Ureter (tissue), 1 donor: ENCODE results near the gene TBC1D22A. TPM values are rescaled to one million over a fixed set of nuclear protein-coding genes. Genes with fewer than 3 reads are reported as not detected.

Experiments
- DNase-seq: peaks from one replicate; pipeline ENCODE4 v3.0.0-alpha.2; 2020; ENCODE audit warnings: low spot score
- total RNA-seq: library from RNA; stranded (reverse); gene quantifications from one replicate; pipeline ENCODE4 v1.2.4, GENCODE V29; 2023
- donor health status: DM: yes; HTN: yes; CAD: no.

Gene TBC1D22A
- total RNA-seq, 1 donor from 2014 or later = 32.6 TPM

DNA sequence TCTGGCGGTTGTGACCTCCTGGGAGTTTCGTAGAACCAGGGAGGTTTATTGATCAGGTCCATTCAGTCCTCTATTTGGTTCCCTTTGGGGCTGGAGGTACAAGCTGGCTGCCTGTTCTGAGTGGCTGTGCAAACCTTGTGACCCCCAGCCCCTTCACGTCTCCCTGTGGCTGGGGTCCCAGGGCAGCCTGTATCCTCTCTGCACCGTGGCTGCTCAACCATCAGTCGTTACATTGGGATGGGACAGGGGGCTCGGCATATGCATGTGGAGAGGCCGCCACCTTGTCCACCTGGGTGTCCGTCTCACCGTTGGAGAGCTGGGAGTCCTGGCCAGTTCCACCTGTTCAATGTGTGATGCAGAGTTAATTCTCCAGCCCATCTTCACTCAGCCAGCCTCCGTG, 195.7 kb downstream of the TBC1D22A start:
- DNase-seq = no peak

DNA sequence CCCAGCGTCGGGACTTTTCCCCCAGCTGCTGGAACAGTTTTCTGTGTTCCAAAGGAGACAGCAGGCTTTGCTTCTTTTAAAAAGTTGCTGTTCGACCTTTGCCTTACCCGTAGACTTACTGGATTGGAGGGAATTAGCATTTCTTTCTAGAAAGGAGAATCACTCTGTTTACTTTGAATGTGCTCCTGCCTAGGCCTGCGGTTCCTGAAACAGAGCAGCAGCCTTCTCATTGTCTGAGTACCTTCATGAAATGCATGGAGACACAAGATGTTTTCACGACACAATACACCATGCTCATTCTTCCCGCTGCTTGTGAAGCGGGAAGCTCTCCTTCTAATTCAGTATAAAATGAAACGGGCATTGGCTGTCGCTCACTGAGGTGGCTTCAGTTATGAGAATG, 196.2 kb downstream of the TBC1D22A start:
- no peak for DNase-seq

DNA sequence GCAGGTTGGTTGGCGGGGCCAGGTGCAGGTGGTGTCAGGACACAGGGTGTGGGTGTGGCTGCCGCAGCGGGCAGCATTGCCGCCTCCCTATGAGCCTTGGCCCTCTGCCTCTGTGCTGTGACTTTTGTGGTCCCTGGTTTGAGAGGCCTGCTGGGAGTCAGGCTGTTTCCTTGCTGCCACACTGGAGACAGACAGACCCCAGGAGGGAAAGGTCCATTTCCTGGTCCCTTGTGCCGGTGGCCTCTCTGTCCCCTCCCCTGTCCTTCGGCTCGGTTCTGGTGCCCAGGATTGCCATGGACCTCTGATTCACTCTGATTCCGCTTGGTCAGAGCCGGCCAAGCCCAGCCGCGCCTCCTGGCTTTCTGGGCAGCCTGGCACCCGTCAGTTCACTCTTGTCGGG, 196.9 kb downstream of the TBC1D22A start:
- no peak for DNase-seq

DNA sequence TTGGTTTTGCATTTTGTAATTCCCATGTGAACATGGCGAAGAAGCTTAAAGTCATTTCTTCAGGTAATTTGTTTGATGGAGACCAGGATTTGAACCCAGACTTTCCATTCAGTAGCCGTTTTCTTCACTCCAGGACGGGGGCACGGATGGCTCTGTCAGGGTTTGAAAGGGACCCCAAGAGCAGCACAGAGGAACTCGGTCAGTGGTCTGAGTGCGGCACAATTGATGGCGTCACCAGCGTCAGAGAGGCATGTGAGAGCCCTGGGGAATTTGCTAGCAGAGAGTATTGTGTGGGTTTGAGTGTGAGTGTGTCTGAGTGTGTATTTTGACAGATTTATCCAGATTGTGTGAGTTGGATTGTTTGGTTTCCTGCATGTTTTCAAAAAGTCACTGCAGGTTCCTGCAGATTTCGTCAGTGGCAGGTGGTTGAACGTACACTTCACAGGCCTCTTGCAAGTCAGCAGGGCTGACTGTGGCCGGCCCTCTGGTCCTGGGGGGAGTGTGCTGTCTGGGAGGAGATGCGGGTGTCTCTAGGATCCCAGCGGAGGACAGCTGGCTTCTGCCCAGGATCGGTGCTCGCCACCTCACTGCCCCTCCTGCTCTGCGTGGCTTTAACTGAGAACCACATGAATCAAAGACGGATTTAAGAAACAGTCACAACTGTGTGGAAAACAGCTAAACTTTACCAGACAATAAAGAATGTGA, 199.3 kb downstream of the TBC1D22A start:
- no peak for DNase-seq

DNA sequence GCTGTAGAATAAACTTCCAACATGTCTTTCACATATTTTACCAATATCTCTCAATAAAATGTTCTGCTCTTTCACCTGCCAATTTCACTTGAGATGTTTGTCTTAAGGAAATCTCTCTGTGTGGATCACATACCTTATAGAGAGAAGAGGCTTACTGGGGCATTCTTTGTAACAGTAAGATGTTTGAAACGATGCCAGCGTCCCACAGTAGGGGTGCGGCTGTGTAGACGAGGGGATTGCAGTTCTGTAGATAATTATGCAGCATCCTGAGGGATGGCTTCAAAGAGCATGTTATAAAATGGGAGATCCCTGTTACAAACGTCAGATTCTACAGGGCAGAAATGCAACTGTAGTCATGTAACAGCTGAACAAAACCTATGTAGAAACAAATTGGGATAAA, 200.0 kb downstream of the TBC1D22A start:
- no peak for DNase-seq

DNA sequence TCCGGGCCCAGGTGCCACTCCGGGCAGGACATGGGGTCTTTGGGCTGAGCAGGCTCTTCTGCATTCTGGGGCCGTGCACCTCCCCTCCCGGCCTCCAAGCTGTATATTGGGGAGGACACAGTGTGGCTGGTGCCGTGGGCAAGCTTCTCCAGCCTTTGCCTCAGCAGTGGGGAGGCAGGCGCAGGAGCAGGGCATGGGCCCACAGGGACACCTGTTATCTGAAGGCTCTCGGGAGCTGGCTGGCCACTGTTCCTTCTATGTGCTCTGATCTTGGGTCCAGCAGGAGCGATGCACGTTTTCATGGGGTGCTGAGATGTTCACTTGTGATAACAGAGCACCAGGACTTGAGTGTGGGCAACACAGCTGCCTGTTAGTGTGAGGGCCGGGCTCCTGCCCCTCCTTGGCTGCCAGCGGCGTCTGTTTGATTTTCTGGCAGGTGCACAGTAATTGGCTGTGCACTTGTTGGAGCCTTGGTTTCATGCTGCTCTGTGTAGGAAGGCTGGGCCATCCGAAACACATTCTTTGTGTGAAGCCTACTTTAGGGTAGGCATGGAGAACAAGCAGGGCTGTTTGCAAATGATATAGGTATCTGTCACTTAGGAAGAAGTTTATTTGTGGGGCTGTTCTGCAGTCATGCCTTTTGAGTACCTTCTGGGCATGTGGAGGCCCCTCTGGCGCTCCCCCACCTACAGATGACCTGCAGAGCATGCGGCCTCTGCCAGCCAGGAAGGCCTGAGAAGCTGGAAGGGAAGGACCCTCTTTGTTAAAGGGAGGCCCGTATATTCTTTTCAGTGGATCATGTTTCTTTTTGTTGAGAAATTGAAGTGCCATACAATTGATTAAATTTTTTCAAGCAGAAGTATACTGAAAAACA, 201.5 kb downstream of the TBC1D22A start:
- DNase-seq = no peak

DNA sequence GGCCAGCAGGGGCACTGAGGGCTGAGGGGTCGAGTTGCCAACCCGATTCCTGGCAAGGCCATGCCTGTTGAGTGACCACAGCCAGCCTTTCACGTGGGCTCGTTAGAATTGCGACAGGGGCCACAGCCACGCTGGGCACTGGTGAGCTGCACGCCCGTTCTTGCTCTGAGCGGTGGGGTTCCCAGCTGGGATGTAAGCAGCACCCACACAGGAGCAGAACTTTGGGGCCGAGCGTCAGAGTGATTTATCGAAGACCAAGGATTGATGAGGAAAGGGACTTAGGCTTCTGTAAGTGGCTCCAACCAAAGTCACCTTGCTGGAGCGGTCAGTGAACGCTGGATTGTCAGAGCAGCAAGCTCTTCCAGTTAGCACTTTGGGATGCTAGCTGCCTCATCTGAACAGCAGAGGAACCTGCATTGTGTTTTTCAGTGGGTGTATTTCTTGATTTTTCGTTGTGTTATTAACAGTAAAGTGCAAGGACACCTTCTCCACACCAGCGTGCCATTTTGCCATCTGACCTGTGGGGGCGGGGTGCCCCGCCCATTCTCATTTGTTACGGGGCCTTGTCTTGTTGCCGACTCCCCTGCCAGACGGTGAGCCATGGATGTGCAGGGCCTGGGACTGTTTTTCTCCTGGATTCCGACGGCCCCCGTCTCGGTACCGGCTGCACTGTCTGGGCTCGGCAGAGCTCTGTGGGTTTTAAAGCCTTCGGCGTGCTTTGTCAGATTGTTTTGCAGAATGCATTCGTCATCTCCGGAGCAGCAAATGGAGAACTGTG, 202.5 kb downstream of the TBC1D22A start:
- DNase-seq = no peak

DNA sequence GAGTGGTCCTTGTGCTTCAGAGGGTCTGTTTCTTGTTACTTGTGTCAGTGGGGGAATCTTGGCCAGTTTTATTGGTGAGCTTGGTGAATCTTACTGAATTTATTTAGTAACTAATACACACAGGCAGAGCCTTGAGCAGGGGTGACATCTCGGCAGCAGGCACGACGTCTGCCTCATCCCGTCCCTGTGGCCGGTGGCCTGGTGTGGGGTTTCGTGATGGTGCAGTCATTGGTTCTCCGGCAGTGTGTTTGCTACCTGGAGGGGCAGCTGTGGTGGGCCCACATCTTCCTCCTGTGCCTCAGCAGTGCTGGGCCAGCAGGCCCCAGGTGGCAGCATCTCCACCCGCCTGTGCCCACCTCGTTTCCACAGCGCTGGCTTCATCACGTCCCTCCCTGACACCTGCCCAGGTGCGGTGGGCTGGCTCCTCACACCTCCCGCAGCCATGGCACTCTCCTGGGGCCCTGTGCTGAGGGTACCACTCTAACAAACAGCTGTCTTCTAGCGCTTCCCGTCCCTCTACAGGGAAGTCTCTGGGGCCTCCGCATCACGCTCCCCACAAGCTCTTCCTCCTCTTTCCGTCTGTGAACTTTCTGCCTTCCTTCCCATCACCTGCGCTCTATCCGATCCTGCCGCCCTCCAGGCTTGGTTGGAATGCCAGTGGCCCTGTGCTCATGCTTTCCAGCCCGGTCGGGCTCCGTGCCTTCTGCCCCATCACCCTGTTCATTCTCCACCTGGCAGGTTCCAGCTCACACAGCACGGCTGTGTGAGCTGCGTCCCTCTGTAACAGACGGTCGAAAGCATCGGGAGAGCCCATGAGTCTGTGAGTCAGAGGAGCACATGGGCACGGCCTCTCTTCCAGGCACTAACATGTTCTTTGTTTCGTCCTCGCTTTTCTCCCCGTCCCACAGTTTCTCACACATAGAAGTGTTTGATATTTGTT, 203.4 kb downstream of the TBC1D22A start:
- DNase-seq = no peak

DNA sequence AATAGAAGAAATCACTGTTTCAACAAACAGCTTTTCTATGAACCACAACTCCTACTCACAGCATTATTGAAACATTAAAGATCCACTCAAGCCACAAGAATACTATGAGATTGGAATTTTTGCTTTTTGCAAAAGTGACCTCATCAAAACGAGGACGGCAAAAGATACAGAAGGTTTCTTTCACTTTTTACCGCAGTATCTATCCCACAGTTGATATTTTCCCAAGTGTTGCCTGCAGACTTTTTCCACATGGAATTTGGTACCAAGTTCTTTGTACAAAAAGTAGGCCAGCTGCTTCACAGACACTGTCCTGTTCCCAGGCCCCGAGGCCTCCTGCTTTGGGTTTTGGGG, 204.0 kb downstream of the TBC1D22A start:
- DNase-seq = no peak

DNA sequence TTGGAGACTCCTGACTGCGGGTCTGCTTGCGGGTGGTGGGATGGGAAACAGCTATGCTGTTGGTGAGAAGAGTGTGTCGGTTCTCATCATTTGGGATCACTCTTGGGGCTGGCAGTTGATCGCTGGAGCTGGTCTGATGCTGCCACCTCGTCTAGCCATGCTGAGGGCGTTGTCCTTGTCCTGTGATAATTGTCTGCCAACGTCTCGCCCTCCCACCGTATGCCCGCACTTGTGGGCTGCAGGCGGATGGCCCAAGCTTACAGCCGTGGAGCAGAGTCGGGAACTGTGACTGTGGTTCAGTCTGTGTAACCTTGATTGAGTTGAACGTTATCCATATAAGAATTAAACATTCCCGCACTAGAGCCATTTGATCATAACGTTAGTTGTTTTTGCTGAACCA, 204.4 kb downstream of the TBC1D22A start:
- DNase-seq = no peak

DNA sequence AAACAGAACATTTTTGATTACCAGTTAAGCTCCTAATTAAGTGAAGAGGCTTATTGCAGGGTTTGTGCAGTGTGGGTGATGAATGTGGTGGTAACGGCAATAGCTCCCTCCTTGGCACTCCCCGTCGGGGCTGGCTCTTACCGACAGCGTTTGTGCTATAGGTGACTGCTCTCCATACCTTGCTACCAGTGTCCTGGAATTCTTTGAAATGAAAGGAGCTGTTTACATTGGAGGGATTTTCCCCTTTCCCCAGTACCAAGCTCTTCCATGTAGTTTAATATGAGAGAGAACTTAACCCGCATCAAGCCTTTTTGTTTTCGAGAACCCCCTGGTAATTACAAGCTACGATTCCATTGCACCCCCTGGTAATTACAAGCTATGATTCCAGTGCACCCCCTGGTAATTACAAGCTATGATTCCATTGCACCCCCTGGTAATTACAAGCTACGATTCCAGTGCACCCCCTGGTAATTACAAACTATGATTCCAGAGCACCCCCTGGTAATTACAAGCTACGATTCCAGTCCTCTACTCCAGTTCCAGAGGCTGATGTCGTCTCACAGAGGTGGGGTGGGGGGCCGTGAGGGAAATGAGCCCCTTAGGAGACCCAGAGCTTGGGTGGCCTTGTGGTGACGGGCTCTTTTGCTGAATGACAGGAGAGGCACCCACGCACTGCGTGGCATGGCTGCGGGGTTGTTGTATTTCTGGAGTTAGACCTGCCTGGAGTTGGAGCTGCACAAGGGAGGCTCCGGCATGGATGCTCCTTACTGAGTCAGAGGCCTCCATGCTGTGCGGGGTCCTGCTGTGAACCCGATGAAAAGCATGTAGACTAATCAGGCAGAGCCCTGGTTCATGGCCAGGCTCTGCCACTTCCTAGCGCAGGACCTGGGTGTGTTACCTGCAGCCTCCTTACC, 205.3 kb downstream of the TBC1D22A start:
- DNase-seq = no peak

DNA sequence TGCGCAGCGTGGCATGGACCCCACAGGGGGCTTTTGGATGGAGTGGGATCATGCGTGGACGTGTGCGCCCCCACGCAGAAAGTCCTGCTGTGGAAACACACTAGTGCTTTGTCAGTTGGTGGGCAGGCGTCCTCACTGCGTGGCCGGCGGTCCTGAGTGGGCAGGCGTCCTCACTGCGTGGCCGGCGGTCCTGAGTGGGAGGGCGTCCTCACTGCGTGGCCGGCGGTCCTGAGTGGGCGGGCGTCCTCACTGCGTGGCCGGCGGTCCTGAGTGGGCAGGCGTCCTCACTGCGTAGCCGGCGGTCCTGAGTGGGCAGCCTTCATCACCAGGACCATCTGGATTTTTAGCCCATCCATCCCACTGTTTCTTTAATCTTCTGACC, 205.9 kb downstream of the TBC1D22A start:
- DNase-seq = no peak

DNA sequence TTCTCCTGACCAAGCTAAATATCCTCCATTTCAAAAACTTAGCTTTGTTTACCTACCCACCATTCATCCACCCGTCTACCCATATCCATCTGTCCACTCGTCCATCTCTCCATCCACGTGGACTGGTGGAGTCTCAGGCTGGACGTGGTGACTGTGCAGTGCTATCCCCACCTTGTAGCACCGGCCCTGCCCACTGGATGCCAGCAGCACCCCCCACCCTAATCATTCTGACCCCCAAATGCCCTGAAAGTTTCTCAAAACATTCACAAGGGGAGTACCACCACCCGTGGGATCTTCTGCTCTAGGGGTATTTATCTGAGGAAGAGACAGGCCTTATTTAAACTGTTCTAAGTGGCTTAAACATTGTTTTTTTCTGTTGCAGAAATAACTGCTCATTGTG, 206.4 kb downstream of the TBC1D22A start:
- no peak for DNase-seq

DNA sequence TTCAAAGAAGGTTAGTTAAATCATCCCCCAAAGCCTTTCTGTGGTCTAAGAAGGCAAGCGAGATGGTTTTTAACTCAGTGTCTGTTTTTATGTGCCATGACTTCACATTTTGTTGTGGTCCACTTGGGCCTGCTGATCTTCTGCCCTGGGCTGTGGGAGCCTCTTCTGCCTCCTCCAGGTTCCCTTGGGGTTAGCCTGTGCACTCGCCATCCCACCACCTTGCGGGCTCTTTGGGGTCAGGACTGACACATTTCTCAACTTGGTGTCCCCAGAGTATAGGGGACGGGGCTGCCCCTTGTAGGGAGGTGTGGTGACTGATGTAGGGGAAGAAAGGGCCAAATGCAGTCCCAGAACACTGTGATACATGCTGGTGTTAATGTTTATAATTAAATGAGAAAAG, 207.0 kb downstream of the TBC1D22A start:
- DNase-seq = no peak

DNA sequence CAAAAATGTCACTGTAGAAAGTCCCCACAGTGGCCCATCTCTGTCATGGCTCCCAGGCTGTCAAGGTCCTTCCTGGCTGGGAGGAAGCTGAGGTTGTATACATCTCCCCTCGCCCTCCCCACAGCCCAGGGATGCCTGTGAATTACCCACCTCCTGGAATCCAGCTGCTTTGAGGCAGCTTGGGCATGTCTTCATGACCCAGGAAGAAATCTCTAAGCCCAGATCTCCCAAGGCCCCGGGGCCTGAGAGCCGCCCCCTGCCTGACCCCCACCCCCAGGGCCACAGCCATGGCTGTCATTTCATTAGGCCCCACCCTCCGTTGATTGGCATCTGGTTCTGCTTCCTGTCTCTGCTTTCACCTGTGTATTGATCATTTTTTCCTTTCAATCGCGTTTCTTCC, 207.5 kb downstream of the TBC1D22A start:
- DNase-seq = no peak

DNA sequence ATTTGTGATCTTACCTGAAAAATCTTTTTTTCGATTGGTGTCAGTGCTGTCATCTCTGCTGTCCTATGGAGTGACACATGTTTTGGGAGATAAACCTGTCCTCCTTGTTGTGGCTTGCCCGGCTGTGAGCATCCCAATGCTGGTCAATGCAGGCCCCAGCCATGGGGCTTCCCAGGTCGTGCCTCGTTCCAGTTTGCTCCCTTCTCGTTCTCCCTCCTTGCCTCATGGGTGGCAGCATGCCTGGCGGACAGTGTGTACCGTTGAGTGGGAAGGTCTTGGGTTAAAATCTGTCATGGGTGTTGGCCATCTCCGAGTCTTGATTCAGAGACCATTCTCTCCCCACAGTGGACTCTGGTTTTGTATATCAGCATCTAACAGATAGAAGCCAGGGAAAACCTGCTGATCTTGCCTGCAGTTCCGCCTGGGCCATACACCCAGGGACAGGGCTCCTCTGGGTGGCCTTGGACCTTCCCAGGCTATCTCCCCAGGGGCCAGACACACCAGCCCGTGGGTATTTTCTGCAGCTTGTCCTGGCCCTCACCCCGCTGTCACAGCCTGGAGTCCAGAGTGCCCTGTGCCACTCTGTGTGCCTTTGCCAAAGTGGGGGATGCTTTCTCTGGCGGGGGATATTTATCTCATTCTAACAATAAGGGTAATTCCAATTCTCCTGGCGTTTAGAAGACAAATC, 208.1 kb downstream of the TBC1D22A start:
- DNase-seq = no peak

DNA sequence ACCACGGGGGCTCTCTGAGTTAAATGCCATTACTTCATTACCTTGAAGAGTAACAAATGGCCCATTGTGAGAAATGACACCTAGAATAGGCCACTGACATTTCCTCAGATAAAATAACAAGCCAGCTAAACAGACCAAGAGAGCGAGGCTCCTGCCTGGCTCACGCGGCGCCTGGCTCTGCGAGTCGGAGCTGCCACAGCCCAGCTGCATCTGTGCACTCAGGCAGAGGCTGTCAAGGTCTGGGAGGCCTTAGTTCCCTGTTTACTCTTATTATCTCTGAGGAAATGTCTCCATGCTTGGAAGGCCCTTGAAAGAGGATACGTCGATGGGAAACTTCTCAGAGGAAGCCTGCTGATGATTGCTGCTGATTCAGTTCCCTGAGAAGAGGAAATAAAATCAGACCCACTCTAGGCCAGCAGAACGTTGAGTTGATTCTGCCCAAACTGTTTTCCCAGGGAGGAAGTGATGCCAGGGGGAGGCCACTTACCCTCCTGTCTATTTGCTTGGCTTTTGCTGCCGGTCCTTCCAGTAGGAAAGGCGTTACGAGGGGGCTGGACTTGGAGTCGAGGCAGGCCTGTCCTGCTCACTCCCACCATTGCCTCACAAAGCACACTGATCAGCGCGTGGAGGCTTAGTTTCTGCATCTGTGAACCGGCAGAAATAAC, 208.8 kb downstream of the TBC1D22A start:
- DNase-seq = no peak

DNA sequence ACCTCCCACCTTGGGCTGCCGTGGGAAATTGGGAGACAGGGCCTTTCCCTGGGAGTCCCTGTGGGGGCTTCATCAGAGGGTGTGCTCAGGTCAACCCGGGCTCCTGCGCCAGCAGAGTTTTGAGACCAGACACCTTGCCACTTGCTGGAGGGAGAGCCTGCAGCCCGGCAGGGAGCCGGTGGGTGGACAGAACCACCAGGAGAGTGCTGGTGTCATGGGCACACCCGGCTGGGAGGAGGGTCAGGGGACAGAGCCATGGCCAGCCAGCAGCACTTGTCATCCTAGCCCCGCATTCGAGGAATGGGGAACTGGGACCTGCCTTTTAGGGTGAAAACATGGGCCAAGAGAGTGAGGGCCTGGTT, 209.3 kb downstream of the TBC1D22A start:
- no peak for DNase-seq

DNA sequence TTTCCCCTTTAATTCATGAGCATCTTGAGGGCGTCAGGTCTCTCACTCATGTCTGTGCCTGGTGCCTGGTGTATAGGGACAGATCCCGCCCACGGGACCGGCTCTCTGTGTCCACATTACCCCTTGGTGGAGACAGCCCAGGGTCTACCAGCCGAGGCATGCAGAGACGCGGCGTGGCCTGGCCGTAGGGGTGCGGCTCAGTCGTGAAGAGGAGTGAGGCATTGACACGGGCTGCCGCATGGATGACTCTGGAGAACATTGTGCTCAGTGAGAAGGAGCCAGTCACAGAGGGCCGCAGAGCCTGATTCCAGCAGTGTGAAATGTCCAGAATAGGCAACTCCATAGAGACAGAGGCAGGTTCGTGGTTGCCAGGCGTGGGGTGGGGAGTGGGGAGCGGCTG, 209.8 kb downstream of the TBC1D22A start:
- no peak for DNase-seq
